Type B pancreatic cell (in vitro differentiated cells): ENCODE data around the gene MEMO1. TPM values are rescaled to one million over a fixed set of nuclear protein-coding genes. Genes with fewer than 3 reads are reported as not detected.

Experiments
- DNase-seq: peaks from one replicate; pipeline ENCODE4 v3.0.0; 2021; ENCODE audit warnings: mixed read lengths; ENCODE audit not compliant: unreplicated experiment; ENCODE audit errors: extremely low spot score
- H3K27ac Mint-ChIP-seq: 2 replicates; pipeline ENCODE4 v1.8.0; 2021; ENCODE audit warnings: mild to moderate bottlenecking, mixed read lengths
- H3K27me3 Mint-ChIP-seq: 2 replicates; pipeline ENCODE4 v1.8.0; 2021; ENCODE audit warnings: mixed read lengths
- H3K36me3 Mint-ChIP-seq: 2 replicates; pipeline ENCODE4 v1.8.0; 2021; ENCODE audit warnings: mixed read lengths
- H3K4me1 Mint-ChIP-seq: one replicate; pipeline ENCODE4 v1.8.0; 2021; ENCODE audit warnings: mixed read lengths; ENCODE audit not compliant: unreplicated experiment
- H3K4me3 Mint-ChIP-seq: 2 replicates; pipeline ENCODE4 v1.8.0; 2021; ENCODE audit warnings: mild to moderate bottlenecking, mixed read lengths
- H3K9me3 Mint-ChIP-seq: 2 replicates; pipeline ENCODE4 v1.8.0; 2021; ENCODE audit warnings: mixed read lengths
- CTCF ChIP-seq: fragments of 200-600 bp; sonication (generic); conservative IDR thresholded peaks from 2 replicates; pipeline ENCODE4 v1.5.0; 2021; ENCODE audit warnings: antibody characterized with exemption, mild to moderate bottlenecking
- total RNA-seq: library from RNA; stranded (reverse); gene quantifications from 2 replicates; pipeline ENCODE4 v1.2.1, GENCODE V29; 2021; ENCODE audit warnings: low replicate concordance

Gene MEMO1
- total RNA-seq, 1 donor from 2014 or later = 48.5 TPM

- Mint-ChIP-seq H3K27me3 (no peaks in the 10 kb centered on the region), H3K9me3 (no peaks in the 10 kb centered on the region), H3K27ac (no peak overlapping the region), H3K4me1 (no peaks in the 10 kb centered on the region), H3K36me3 (peaks cover 8% of the 10 kb centered on the region), H3K4me3 (no peak overlapping the region)
- TF ChIP-seq CTCF = no peak
- DNase-seq = no peak
Observed at GRCh38 chr2:31931916-31932315, 78.9 kb downstream of the MEMO1 start.

- DNase-seq = no peak
- no peak for TF ChIP-seq CTCF
- H3K4me3 Mint-ChIP-seq = no peak overlapping the region
- peaks cover 17% of the 10 kb centered on the region for H3K36me3 Mint-ChIP-seq
- H3K27ac Mint-ChIP-seq = no peak overlapping the region
- no peaks in the 10 kb centered on the region for H3K9me3 Mint-ChIP-seq
- H3K4me1 Mint-ChIP-seq = peaks cover 4% of the 10 kb centered on the region
- no peaks in the 10 kb centered on the region for H3K27me3 Mint-ChIP-seq
Observed at GRCh38 chr2:31925517-31925916, 85.3 kb downstream of the MEMO1 start.

GRCh38 chr2:31923662-31924061 lies 87.1 kb downstream of the MEMO1 start:
- Mint-ChIP-seq H3K4me3 (no peak overlapping the region), H3K27ac (no peak overlapping the region), H3K36me3 (peaks cover 15% of the 10 kb centered on the region), H3K27me3 (no peaks in the 10 kb centered on the region), H3K9me3 (no peaks in the 10 kb centered on the region), H3K4me1 (peaks cover 4% of the 10 kb centered on the region)
- DNase-seq = no peak
- TF ChIP-seq CTCF = no peak

- Mint-ChIP-seq H3K27ac (no peak overlapping the region), H3K36me3 (peaks cover 15% of the 10 kb centered on the region), H3K4me3 (no peak overlapping the region), H3K4me1 (peaks cover 4% of the 10 kb centered on the region), H3K27me3 (no peaks in the 10 kb centered on the region), H3K9me3 (no peaks in the 10 kb centered on the region)
- no peak for TF ChIP-seq CTCF
- no peak for DNase-seq
Observed at GRCh38 chr2:31922542-31923408, 88.0 kb downstream of the MEMO1 start.

GRCh38 chr2:31920962-31921361 lies 89.8 kb downstream of the MEMO1 start:
- no peak for TF ChIP-seq CTCF
- DNase-seq = no peak
- no peaks in the 10 kb centered on the region for H3K27me3 Mint-ChIP-seq
- H3K36me3 Mint-ChIP-seq = peaks cover 15% of the 10 kb centered on the region
- no peak overlapping the region for H3K4me3 Mint-ChIP-seq
- H3K4me1 Mint-ChIP-seq = peaks cover 4% of the 10 kb centered on the region
- H3K27ac Mint-ChIP-seq = no peak overlapping the region
- H3K9me3 Mint-ChIP-seq = no peaks in the 10 kb centered on the region
